ENCODE measurements around the gene CSMD2. TPM values are rescaled to one million over a fixed set of nuclear protein-coding genes. Genes with fewer than 3 reads are reported as not detected.
"Not testable (repeated sequence)": the region's sequence is repeated elsewhere in the genome, so short reads cannot be mapped to it uniquely, and the experiment has no call there.

The CSMD2 gene
- total and polyA plus RNA-seq, 7 donors = under 0.01 to 0.83 (median 0.16) TPM

DNA sequence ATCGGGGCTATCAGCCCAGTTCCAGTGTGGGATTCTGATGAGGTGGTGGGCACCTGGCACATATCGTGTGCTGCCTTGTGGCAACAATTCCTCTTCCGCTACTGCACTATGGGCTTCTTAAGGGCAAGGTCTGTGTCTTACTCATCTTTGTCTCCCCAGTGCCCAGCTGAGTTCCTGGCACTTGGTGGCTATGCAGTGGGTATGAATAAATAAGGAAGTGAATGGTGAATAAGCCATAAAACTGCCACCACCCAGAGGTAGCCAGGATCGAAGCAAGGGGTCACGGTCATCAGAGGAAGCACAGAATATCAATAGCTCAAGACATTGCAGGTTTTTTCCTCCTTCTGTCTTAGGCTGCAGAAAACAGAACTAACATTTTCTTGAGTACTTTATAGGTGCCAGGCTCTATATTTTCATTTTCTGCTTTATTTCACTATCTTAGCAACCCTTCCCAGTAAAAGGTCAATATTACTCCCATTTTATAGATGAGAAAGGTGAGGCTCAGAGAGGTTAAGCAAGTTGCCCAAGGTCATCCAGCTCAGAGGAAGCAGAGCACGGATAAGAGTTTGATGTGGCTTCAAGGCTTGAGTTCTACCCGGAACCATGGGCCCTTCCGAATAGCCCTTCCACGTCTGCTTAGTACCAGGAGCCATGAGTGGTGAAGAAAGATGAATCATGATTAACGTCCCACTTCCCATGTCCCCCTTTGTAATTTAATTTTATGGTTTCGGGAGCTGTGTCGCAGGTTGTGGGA is 21.9 kb upstream of the CSMD2 start:
- Histone ChIP-seq H3K4me1 (no peaks in the 10 kb centered on the region), H3K9me3 (peaks cover 0 to 6% (median 2%) of the 10 kb centered on the region in 4 donors), H3K36me3 (no peaks in the 10 kb centered on the region), H3K4me3 (no peak overlapping the region), H3K27me3 (peaks cover 0 to 28% (median 0%) of the 10 kb centered on the region in 3 donors), H3K27ac (no peak overlapping the region)
- WGBS, 2 donors = 62 to 73% methylated on average over 12 of the region's 12 CpGs
- no peak for DNase-seq
- intact Hi-C loops (cut with DNase I) = no loop called here
- no peak for TF ChIP-seq POLR2A (IDR thresholded peaks at IDR 0.05)
- TF ChIP-seq POLR2AphosphoS5 (IDR thresholded peaks at IDR 0.05) = no peak
- no peak for TF ChIP-seq EP300 (IDR thresholded peaks at IDR 0.05)
- TF ChIP-seq, protein P1, sequence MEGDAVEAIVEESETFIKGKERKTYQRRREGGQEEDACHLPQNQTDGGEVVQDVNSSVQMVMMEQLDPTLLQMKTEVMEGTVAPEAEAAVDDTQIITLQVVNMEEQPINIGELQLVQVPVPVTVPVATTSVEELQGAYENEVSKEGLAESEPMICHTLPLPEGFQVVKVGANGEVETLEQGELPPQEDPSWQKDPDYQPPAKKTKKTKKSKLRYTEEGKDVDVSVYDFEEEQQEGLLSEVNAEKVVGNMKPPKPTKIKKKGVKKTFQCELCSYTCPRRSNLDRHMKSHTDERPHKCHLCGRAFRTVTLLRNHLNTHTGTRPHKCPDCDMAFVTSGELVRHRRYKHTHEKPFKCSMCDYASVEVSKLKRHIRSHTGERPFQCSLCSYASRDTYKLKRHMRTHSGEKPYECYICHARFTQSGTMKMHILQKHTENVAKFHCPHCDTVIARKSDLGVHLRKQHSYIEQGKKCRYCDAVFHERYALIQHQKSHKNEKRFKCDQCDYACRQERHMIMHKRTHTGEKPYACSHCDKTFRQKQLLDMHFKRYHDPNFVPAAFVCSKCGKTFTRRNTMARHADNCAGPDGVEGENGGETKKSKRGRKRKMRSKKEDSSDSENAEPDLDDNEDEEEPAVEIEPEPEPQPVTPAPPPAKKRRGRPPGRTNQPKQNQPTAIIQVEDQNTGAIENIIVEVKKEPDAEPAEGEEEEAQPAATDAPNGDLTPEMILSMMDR (IDR thresholded peaks at IDR 0.05) = no peak

DNA sequence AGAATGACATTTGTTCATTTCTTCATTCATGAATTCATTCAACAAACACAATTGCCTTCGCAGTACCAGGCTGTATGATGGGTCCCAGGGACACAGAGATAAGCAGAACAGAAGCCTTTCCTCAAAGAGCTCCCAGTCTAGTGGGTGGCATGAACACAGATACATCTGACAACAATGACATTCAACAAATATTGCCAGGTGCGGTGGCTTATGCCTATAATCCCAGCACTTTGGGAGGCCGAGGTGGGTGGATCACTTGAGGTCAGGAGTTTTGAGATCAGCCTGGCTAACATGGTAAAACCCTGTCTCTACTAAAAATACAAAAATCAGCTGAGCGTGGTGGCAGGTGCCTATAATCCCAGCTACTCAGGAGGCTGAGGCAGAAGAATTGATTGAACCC is 18.4 kb upstream of the CSMD2 start:
- H3K36me3 ChIP-seq; H3K4me3 ChIP-seq; intact Hi-C loops (cut with DNase I); DNase-seq; H3K9me3 ChIP-seq; H3K4me1 ChIP-seq; H3K27ac ChIP-seq: not testable (repeated sequence)
- WGBS, 2 donors = 84 to 87% methylated on average over 4 of the region's 4 CpGs
- H3K27me3 ChIP-seq = peaks cover 0 to 32% (median 6%) of the 10 kb centered on the region in 3 donors

DNA sequence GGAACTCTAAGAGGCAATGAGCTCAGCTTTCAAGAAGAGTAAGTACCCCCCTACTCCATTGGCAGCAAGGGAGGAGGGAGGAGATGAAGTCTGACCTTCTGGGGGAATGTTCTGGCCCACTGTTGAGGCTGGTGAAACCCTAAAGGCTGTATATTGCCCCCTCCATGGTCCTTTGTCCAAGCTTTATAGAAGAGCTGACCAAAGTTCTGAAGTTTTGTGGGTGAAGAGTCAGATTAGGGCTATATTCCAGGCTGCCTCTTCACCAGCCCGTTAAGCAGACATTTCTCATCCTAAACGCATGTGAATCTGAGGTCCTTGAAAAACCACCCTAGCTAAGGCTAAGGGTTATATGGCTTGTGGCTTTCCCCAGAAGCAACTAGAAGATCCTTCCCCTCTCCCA is 13.0 kb upstream of the CSMD2 start:
- TF ChIP-seq, protein P1 (IDR thresholded peaks at IDR 0.05) = no peak
- no peak for TF ChIP-seq POLR2AphosphoS5 (IDR thresholded peaks at IDR 0.05)
- no peak for TF ChIP-seq EP300 (IDR thresholded peaks at IDR 0.05)
- TF ChIP-seq POLR2A (IDR thresholded peaks at IDR 0.05) = no peak
- Histone ChIP-seq H3K27me3 (peaks cover 10 to 56% (median 38%) of the 10 kb centered on the region in 3 donors), H3K9me3 (no peaks in the 10 kb centered on the region), H3K4me3 (no peak overlapping the region), H3K4me1 (peaks cover 0 to 8% (median 5%) of the 10 kb centered on the region in 4 donors), H3K27ac (no peak overlapping the region), H3K36me3 (no peaks in the 10 kb centered on the region)
- intact Hi-C loops (cut with DNase I) = no loop called here
- no peak for DNase-seq
- 45 to 63% methylated on average over 2 of the region's 2 CpGs for WGBS, 2 donors

DNA sequence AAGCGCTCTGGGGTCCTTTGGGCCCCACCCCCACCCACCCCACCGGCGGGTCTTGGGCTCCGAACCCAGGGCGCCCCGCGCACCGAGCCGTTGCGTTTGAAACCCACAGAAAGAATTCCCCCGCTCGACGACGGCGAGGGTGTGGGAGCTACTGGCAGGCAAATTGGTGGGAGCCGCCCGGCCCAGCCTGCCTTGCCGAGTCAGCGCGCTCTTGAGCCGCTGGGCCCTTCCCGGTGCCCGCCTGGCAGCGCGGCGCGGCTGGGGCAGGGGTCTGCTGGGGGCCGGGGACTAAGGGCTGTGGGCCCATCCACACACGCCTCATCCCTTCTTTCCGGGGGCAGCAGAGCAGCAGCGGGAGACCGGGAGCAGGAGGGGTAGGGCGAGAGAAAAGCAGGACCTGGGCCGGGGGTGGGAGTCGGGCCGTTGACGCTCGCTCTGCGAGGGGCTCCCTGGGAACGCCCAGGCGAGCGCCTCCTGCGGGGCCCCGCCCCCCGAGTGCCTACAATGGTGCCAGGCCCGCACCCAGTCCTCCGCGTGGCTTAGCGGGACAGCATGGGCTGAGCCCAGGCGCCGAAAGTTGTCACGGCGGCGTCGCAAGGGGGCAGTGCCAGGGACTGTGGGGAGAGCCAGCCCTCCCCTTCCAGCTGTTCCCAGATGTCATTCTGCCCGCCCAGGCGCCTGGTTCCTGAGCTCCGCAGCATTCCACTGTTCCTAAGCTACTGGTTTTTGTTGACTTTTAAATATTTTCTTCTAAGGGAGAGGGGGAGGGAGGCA is 12.0 kb upstream of the CSMD2 start, which contains the start of gene C1orf94:
TSS of gene C1orf94 (plus strand) at position 78 of the 774 bp plus-strand sequence. CDS start 883 bp downstream, outside the sequence.
- Histone ChIP-seq H3K36me3 (no peaks in the 10 kb centered on the region), H3K9me3 (no peaks in the 10 kb centered on the region), H3K4me1 (peaks cover 0 to 8% (median 5%) of the 10 kb centered on the region in 4 donors), H3K4me3 (no peak within 1 kb of the TSS), H3K27me3 (peaks cover 10 to 64% (median 38%) of the 10 kb centered on the region in 3 donors), H3K27ac (no peak within 1 kb of the TSS)
- no peak for TF ChIP-seq EP300 (IDR thresholded peaks at IDR 0.05)
- TF ChIP-seq POLR2A (IDR thresholded peaks at IDR 0.05) = no peak
- no peak for TF ChIP-seq POLR2AphosphoS5 (IDR thresholded peaks at IDR 0.05)
- TF ChIP-seq, protein P1 (IDR thresholded peaks at IDR 0.05) = no peak
- DNase-seq = no peak
- intact Hi-C loops (cut with DNase I) = no loop called here
- WGBS, 2 donors = 9 to 27% methylated on average over 58 of the region's 58 CpGs

DNA sequence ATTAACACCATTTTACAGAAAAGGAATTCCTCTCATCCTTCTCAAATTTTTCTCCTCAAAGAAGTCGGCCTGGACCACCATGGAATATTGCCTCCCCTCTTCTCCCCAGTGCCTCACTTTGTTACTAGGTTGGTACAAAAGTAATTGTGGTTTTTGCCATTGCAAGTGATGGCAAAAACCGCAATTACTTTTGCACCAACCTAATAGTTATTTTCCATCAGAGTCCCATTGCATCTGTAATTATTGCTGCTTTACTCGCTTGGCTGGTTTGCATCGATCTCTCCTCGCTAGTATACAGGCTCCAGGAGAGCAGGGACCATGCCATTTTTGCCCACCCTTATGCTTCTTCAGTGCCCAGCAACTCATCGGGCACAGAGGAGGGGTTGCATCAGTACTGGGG is 10.7 kb upstream of the CSMD2 start:
- H3K27me3 ChIP-seq = peaks cover 10 to 66% (median 38%) of the 10 kb centered on the region in 3 donors
- no peak overlapping the region for H3K4me3 ChIP-seq
- H3K4me1 ChIP-seq = peaks cover 0 to 8% (median 5%) of the 10 kb centered on the region in 4 donors
- no peak for DNase-seq
- intact Hi-C loops (cut with DNase I) = no loop called here
- no peaks in the 10 kb centered on the region for H3K9me3 ChIP-seq
- TF ChIP-seq POLR2AphosphoS5 (IDR thresholded peaks at IDR 0.05) = no peak
- H3K36me3 ChIP-seq = no peaks in the 10 kb centered on the region
- 82 to 89% methylated on average over 6 of the region's 6 CpGs for WGBS, 2 donors
- no peak overlapping the region for H3K27ac ChIP-seq

Measured in sigmoid colon (tissue), 7 donors.